OCI-M2 (cell line): ENCODE measurements around the gene ATN1.
A peak's percentile ranks its signal among the peaks of the same experiment; 100 is the strongest.
"Not testable (repeated sequence)": the region's sequence is repeated elsewhere in the genome, so short reads cannot be mapped to it uniquely, and the experiment has no call there.

Experiments used
- DNase-seq: peaks from one replicate; lab custom pipeline; 2025; ENCODE audit not compliant: unreplicated experiment; lab: John Stamatoyannopoulos, UW

The ATN1 gene

DNA sequence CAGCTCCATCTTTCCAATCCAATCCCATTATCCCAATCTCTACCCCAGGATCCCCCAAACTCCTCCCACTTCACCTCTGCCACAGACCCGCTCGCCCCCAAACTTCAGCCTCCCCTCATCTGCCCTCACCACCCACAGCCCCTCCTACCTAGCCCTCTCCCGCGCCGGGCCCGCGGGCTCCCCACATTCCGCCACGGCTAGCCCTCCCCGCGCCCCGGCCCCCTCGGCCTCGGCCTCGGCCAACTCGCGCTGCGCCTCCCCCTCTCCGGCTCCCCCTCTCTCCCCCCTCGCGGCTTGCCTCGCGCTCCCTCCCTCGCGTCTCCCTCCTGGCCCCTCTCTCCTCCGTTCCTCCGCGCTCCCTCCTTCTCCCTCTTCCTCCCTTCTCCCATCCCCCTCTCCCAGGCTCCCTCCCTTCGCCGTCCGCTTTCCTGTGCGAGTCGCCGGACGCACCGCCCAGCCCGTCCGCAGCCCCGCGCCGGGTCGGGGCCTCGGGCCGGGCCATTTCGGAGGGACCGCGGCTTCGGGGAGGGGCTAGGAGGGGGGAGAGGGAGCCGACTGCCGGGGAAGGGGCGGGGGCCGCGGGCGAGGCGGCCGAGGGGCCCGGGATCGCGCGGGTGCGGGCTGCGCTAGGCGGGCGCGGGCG lies at the start of gene ATN1:
ATN1 (plus strand) TSS at position 581 of the 643 bp plus-strand sequence. CDS start 6,043 bp downstream, outside the sequence.
- DNase-seq, result no peak

DNA sequence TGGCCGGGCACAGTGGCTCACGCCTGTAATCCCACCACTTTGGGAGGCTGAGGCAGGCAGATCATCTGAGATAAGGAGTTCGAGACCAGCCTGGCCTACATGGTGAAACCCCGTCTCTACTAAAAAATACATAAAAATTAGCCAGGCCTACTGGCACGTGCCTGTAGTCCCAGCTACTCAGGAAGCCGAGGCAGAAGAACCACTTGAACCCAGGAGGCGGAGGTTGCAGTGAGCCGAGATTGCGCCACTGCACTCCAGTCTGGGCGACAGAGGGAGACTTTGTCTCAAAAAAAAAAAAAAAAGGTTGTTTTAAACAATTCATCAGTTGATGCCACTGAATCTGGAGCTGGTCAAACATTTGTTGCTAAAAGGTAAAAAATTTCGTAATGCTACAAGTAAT lies 47.9 kb upstream of the ATN1 start:
- not testable (repeated sequence) for DNase-seq

DNA sequence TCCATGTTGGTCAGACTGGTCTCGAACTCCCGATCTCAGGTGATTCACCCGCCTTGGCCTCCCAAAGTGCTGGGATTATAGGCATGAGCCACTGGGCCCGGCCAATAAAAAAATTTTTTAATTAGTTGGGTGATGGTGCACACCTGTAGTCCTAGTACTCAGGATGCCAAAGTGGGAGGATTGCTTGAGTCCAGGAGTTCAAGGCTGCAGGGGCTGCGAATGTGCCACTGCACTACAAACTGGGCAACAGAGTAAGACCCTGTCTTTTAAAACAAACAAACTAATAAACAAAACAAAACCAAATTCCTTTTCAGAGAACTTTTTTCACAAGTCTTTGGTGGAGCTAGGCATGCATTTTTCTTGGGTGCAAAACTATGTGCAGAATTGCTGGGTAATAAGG lies 44.5 kb upstream of the ATN1 start:
- DNase-seq, result no peak

GRCh38 chr12:6883683-6884082 lies 44.1 kb upstream of the ATN1 start:
- no peak for DNase-seq

DNA sequence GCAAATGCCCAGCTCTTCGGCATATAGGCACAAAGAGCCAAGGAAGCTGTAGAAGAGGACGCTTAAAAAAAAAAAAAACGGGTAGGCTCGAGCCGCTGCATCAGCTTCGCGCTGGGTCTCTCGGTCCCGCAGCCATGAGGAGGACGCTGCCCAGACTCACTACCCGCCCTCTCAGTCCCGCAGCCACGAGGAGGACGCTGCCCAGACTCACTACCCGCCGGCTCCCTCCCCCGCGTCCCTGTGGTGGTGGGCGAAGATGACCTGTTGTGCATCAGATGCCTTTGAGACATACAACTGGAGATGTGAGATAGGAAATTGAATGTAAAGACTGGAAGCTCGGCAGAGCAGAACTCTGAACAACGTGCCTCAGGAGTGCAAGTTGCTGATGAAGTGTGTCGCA lies 43.2 kb upstream of the ATN1 start:
- DNase-seq, result no peak

GRCh38 chr12:6886206-6886999 lies 41.4 kb upstream of the ATN1 start:
- DNase-seq, result not testable (repeated sequence)

GRCh38 chr12:6887460-6887859 lies 40.3 kb upstream of the ATN1 start:
- DNase-seq, result no peak

DNA sequence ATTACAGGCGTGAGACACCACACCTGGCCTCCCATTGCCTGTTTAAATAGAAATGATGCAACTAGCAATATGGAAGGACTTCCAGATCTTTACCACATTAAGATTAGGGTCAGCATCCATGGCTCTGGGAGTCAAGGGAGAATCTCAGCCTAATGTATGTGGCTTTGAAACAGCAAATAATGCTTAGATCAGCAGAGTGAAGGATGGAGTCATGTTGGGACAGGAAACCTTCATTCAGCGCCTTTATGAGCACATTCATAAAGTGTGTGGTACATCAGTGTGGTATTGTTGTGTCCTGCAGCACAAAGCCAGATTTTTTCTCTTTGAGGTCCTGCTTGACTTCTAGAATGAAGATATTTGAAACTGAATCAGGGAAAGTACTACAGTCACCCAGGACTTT lies 39.4 kb upstream of the ATN1 start:
- DNase-seq, result no peak

- not testable (repeated sequence) for DNase-seq
These were observed 39.0 kb upstream of the ATN1 start for GRCh38 chr12:6888794-6889193.

DNA sequence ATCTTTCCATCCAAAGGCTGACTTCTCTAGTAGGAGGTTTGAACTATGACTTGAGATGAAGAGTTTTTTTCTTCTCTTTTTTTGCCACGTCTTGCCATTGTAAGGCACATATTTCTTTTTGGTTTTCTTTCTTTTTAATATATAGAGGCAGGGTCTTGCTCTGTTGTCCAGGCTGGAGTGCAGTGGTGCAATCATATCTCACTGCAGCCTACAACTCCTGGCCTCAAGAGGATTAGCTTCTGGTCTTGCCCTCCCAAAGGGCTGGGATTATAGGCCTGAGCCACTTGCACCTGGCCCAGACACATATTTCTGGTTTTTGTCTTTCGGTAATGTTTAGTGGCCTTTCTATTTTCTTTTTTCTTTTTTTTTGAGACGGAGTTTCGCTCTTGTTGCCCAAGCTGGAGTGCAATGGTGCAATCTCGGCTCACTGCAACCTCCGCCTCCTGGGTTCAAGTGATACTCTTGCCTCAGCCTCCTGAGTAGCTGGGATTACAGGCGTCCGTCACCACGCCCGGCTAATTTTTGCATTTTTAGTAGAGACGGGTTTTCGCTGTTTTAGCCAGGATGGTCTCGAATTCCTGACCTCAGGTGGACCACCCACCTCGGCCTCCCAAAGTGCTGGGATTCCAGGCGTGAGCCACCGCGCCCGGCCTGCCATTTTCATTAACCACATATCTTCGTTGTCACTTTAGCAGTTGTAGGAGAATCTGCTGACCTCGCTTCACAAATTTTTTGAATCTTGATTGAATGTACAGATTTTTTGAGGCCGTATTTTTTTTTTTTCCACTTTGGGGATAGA lies 37.8 kb upstream of the ATN1 start:
- DNase-seq, result not testable (repeated sequence)

DNA sequence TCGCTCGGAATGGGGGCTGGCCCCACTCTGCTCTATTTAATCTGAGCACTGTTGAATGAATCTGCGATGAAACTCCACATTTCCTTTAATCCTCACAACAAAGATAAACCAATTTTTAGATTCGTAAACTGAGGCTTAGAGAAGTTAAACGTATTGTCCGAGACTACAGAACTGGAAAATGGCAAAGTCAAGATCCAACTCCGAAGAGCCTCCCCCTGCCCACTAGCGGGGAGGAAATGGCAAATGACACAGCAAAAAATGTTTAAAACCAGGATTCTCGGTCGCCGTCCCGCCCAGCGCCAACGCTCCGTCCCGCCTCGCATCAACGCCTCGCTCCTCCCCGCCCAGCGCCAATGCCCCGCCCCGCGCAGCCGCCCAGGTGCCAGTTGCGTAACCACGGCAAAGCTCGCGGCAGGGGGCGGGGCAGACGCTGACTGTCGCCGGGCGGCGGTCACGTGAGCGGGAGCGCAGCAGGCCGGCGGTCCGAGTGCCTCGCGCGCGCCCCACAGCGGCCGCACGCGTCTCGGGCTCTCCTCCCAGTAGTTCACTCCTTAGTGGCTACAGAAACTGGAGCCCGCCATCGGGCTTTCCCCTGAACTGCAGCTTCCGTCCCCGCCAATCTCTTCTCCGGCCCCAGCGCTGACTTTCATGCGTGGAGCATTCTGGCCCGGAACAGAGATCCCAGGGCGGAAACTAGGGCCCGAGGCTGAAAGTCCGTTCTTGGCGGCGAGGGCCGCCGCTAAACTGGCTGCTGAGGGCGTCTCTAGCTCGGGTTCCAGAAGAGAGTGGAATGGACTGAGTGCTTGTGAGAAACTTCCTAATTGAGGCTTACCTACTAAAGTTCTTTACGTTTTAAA lies 36.7 kb upstream of the ATN1 start:
- DNase-seq, result peak; percentile 51

DNA sequence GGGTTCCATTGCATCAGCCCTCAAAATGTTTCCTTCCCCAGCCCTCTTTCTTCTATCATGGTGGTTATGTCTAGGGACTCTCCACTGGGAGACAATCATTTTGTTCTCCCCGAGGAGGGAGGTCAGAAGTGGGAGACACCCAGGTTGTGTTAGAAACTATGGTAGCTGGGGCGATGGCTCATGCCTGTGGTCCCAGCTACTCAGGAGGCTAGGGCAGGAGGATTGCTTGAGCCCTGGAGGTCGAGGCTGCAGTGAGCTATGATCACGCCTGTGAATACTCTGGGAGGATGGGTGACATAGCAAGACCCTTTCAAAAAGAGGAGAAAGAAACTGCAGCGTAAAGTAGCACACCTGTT lies 36.1 kb upstream of the ATN1 start:
- DNase-seq, result no peak

GRCh38 chr12:6892683-6893082 lies 35.1 kb upstream of the ATN1 start:
- not testable (repeated sequence) for DNase-seq

DNA sequence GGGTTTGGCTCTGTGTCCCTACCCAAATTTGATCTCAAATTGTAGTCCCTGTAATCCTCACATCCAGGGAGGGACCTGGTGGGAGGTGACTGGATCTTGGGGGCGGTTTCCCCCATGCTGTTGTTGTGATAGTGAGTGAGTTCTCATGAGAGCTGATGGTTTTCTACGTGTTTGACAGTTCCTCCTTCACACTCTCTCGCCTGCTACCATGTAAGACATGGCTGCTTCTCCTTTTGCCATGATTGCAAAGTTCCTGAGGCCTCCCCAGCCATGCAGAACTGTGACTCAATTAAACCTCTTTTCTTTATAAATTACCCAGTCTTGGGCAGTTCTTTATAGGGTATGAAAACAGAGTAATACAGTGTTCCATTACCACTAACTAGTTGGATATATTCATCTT lies 33.4 kb upstream of the ATN1 start:
- DNase-seq, result no peak

- DNase-seq, result no peak
These were observed 30.8 kb upstream of the ATN1 start for GRCh38 chr12:6896846-6897435.

GRCh38 chr12:6899427-6899826 lies 28.3 kb upstream of the ATN1 start:
- no peak for DNase-seq

DNA sequence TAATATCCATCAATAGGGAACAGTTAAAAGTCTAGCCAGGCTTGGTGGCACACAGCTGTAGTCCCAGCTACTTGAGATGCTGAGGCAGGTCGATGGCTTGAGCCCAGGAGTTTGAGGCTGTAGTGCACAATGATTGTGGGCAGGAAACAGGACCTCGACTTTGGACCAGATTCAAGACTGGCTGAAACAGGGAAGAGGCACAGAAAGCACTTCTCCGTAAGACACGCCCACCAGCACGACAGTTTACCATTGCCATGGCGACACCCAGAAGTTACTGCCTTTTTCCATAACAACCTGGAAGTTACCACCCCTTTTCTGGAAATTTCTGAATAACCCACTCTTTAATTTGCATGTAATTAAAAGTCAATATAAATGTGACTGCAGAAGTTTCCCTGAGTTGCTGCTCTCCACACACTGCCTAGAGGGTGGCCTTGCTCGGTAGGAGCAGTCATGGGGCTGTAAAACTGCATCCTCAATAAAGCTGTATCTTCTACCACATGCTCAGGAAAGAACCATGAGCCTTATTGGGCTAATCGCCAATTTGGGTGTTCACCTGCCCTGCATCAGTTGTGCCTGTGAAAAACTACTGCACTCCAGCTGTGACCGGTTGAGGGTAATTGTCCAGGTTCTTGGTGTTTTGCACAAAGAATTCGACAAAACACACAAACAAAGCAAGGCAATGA lies 27.8 kb upstream of the ATN1 start:
- no peak for DNase-seq

- no peak for DNase-seq
These were observed 25.3 kb upstream of the ATN1 start for GRCh38 chr12:6902448-6902847.

GRCh38 chr12:6903722-6904121 lies 24.0 kb upstream of the ATN1 start:
- DNase-seq, result no peak
